GM03348 (cell line): ENCODE results near the gene ODR4.
A peak's percentile ranks its signal among the peaks of the same experiment; 100 is the strongest.
"Not testable (repeated sequence)": the region's sequence is repeated elsewhere in the genome, so short reads cannot be mapped to it uniquely, and the experiment has no call there.

Source experiments
- DNase-seq: peaks from one replicate; pipeline ENCODE4 v3.0.0; 2012; ENCODE audit warnings: low spot score

Gene ODR4

DNA sequence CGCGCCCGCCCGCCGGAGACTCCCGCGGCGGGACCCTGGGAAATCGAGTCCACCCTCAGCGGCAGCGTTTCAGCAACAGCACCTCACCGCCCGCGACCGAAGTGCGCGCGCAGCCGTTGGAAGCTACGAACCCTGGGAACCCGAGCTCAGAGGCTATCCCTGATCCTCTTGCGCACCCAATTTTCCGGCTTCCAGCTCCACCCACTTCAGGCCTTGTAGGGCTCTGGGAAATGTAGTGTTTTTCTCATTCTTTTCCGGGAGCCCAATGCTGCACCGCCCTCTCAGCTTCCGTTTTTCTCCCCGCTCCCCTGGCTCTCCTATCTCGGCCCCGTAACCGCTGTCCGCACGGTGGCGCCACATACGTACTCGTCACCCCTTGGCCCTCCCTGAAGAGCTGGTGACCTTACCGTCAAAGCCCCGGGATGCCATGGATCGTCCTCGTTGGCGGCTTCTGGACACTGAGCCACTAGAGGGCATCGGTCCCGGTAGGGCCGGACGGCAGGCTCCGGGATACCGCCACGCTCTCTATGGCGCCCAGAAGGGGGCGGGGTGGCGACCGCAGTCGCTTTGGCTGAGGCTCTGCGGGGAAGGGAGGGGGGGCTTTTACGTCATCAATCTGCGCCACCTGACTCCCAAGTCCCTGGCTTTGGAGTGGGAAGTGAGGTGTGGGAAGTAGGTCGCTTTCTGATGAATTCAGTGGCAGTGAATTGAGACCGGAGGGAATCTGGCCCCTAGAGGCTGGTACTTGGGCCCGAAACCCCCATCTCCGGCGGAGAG lies at the start of gene ODR4, which contains the start of gene TPR:
ODR4 (plus strand) TSS at position 687 of the 777 bp plus-strand sequence. CDS start 3,948 bp downstream, outside the sequence.
TPR (minus strand) TSS at position 102 of the 777 bp plus-strand sequence. CDS start 225 bp downstream, outside the sequence.
- peak; percentile 96 for DNase-seq

DNA sequence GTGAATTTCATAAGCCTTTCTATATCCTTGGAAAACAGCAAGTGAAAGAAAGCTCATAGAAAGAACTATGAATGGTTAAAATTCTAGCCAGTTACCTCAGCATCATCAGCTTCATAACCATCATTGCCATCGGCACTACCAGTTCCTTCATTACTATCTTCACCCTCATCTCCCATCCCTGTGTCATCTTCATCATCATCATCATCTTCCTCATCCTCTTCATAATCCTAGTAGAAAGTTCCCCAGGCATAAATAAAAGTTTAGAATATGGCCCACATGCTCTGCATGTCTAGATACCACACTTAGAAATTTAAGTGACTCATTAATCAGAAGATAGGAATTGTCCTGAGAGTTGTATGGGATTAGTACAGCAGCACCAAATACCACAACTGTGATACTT lies 49.6 kb upstream of the ODR4 start:
- no peak for DNase-seq

DNA sequence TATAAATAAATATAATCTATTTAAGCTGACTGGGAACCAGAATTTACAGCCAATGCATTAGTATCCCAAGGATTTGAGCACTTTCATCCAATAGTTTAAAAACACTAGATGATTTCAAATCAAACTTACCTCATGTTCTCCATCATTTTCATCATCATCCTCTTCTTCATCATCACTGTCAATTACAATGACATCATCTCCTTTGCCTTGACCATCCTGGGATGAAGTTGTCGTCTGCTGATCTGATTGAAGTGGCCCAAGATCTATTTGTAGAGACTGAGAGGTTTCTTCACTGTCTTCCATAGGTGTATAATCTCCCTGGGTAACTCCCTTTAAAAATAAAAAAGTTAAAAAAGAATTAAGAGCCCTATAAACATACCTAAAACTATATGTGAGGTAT lies 48.3 kb upstream of the ODR4 start:
- no peak for DNase-seq

DNA sequence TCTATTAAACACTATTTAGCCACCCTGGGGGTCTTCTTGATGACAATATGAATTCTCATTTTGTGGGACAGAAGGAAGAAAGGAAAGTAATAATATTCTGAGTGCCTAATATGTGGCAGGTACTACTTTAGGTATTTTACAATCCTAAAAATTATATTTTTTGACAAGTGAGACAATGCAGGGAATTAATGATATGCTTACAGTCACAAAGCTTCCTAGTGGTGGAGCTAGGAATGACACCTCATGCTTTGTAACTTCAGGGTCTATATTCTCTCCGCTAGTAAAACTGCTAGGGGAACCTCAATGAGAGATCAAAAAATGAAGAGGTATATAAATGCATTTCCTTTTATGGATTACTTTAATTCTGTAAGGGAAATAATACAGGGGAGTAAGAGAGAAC lies 44.9 kb upstream of the ODR4 start:
- no peak for DNase-seq

DNA sequence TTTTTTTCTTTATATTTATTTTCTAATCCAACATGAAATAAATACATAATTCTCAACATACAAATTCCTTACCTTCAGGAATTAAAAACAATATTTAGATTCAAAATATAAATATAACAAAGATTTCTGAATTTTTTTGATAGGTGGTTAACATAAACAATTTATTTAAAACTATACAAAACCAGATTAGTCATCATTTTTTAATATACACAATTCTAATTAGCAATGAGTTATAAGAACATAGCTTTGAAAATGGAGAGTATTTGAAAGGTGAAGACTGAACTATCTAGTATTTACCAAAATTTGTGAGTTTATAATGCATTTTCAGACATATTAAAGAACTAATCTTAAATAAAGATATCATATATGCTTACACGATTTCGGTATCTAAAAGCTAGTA lies 38.1 kb upstream of the ODR4 start:
- DNase-seq = no peak

DNA sequence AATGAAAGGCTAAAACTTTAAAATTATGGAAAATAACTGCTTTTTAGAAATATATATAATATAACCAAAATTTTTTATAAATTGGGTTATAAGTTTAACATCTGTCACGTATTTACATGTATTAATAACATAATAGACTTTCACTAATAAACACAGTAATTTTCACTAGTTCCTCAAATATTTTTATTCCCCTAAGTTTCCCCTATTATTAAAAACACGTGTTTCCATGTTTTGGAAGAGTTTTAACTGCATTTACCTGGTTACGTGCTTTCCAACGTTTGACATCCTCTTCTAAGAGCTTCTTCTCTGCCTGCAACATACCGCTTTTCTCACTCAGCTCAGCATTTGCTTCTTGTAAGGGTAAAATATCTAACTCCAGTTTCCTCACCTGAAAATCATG lies 34.9 kb upstream of the ODR4 start:
- DNase-seq = no peak

DNA sequence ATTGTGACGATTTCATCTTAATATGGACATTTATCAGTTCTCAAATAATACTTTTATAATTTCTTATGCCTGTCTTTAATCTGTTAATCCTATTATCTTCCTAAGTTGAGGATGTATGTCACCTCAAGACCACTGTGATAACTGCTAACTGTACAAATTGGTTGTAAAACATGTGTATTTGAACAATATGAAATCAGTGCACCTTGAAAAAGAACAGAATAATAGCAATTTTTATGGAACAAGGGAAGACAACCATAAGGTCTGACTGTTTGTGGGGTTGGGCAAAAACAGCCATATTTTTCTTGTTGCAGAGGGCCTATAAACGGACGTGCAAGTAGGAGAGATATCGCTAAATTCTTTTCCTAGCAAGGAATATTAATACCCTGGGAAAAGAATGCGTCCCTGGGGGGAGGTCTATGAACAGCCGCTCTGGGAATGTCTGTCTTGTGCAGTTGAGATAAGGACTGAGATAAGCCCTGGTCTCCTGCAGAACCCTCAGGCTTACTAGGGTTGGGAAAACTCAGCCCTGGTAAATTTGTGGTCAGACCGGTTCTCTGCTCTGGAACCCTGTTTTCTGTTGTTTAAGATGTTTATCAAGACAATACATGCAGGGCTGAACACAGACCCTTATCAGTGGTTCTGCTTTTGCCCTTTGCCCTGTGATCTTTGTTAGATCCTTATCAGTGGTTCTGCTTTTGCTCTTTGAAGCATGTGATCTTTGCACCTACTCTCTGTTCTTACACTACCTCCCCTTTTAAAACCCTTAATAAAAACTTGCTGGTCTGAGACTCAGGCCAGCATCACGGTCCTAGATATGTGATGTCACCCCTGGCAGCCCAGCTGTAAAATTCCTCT lies 27.6 kb upstream of the ODR4 start:
- DNase-seq = not testable (repeated sequence)

DNA sequence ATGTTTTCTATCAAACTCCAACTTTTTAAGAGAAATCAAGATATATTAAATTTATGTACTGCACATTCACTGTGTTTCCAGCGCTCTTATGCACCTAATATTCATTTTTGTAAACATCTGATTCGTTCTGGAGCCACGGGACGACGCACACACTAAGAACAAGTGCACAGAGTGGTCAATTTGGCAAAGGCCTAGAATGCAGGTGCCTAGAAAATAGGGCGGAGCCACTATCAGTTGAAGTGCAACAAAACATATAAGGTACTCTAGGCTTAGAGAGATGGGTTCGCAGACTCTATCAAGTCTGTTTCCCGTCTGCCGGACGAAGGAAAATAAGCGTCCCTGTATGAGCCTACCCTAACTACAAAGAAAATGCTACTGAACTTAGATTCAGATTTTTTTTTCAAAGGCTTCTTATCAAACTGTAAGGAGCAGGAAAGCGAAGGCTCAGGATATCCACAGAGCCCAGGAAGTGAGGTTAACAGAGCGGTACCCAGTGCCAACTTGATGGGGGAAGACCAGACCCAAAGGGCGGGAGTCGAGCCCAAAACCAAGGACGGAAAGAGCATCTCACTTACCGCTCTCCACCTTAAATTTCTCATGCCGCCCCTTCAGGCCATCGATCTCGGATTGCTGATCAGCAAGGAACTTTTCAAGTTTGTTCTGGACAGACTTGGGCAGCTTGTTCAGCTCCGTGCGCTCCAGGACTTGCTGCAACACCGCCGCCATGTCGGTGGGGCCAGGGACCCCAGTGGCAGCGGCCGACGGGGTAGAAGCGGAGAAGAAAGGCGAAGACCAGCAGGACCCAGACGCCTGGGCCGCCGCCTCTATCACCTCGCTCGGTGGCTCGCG lies 1.1 kb upstream of the ODR4 start:
- DNase-seq = peak; percentile 33

DNA sequence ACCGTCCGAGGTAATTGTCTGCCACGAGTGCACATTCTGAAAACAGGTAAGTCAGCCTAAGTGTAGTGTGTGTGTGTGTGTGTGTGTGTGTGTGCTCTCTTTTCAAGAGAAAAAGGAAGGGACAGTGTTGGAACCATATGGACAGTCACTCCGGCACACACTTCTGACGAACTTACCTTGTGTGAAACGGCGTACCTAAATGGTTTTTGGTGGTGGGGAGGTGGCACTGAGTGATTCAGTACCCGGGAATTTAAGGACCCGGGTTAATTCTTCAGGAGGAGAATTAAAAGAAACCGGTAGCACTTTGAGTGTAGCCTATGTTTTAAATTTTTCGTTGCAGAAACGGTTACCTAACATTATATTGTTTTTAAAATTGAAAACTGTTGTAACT lies 286 bp downstream of the ODR4 start:
- DNase-seq = peak; percentile 6

DNA sequence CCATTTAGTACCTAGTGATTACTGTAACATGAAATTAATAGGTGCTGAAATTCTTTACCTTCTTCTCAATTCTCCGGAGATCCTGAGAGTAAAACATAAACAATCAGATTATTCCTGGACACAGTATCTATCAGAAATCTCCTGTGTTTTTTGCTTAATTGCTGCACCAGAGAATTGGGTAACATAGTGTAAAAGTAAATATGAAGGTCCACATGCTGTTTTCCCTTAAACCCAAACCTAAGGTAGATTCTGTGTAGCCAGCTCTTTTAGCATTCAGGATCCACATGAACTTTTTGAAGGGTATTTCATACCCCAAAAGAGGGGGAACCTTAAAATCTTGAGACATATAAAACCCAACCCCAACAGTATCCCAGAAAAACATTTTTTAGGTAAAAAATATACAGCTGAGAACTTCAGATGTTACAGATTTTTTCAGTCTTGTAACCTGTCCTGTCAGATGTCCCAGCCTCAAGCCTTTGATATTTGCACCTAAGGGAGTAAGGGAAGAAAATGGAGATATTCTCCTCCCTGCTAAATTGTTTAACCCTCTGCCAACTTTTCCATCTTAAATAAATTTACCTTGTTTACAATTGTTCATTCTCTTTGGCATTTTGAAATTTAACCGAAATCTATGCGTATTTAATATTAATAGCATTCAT lies 11.2 kb downstream of the ODR4 start:
- no peak for DNase-seq

DNA sequence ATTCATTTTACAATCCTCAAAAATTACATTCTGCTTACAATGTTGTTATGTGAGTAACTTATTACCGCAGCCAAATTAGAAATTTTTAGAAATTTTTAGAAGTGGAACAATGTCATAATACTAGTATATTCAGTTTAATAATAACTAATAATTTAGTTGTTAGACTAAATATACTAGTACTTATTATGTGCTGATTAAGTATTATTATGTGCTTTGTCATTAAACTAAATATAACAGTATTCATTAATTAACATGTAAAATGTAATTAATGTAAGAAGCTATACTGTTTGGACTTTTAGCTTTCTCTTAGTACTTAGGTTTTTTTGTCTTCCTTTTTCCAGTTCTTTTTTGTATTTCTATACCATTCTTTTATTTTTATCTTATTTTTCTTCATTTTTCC lies 15.3 kb downstream of the ODR4 start:
- no peak for DNase-seq

DNA sequence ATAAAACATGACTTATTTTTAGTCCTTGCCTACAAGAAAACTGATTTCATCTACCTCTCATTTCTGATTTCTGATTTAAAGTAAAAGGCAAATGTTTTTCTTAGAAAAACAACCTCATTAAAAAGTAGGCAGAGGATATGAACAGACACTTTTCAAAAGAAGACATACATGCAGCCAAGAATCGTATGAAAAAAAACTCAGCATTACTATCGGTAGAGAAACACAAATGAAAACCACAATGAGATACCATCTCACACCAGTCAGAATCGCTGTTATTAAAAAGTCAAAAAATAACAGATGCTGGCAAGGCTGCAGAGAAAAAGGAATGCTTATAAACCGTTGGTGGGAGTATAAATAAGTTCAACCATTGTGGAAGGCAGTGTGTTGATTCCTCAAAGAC lies 16.2 kb downstream of the ODR4 start:
- DNase-seq = no peak

DNA sequence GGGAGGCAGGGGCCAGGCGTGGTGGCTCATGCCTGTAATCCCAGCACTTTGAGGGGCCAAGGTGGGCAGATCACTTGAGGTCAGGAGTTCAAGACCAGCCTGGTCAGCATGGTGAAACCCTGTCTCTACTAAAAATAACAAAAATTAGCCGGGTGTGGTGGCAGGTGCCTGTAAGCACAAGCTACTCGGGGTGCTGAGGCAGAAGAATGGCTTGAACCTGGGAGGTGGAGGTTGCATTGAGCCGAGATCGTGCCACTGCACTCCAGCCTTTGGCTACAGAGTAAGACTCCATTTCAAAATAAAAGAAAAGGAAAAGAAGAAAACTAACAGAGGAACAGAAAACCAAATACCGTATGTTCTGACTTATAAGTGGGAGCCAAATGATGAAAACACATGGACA lies 17.1 kb downstream of the ODR4 start:
- not testable (repeated sequence) for DNase-seq

DNA sequence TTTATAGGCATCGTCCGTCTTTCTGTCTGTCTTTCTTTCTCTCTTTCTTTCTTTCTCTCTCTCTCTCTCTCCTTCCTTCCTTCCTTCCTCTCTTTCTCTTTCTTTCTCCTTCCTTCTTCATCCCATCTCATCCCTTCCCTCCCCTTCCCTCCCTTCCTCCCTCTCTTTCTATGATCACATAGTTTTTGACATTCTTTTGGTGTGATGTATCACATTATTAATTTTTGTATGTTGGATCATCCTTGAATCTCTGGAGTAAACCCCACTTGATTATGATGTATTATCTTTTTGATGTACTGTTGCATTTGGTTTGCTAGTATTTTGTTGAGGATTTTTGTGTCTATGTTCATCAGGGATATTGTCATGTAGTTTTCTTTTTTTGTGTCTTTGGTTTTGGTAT lies 25.8 kb downstream of the ODR4 start:
- DNase-seq = peak; percentile 5

DNA sequence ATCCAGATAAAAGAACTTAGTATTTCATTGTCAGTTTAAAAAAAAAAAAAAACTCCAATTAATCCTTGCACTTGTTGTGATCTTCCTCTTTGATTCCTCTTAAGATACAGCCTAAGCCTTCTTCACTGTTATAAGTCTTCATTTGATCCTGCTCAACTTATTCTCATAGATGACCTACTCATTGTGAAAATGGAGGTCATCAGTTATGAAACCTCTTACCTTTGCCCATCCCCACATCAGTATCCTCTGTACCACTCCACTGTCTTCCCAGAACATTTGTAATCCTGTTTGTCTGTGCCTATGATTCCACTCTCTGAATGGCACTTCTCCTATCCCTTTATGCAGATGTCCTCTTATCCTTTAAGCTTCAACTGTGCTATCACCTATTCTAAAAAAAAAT lies 28.0 kb downstream of the ODR4 start:
- no peak for DNase-seq

DNA sequence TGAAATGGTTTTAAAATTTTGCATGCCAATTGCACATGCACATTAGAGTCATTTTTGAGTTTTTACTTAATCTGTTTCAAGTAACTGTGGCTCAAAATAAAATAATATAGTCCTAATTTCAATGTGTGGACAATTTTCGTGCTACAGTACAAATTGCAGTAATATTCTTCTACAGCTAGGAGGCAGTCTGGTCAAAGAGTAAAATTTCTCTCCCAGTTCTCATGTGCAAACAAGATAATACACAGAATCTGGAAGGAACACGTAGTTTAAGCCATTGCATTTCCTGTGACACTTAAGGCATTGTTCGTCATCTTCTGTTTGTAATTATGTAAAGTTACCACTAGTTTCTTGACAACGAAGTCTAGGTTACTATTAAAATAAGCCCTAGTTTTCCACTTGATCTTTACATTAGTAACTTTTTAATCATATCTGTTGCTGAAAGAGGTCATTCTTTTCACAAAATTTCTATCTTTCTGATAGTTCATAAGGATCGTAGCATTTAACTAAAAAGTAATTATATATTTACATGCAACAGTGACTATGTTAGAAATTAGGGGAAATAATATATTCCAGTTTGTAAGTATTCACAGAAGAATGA lies 28.9 kb downstream of the ODR4 start:
- DNase-seq = peak; percentile 70

DNA sequence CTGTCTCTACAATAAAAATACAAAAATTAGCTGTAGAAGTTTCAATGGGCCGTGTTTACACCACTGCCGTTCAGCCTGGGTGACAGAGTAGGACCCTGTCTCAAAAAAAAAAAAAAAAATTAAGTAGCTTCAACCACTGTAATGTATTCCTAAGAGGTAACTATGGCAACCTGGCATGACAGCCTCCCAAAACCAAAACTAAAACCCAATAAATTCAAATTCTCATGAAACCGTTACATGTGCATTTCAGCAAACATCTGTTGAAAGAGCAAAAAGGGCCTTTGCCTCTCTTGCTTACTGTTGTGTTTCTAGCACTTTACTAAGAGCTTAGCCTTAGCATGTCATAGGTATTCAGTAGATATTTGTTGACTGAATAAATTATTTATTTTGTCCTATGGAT lies 33.5 kb downstream of the ODR4 start:
- DNase-seq = no peak

DNA sequence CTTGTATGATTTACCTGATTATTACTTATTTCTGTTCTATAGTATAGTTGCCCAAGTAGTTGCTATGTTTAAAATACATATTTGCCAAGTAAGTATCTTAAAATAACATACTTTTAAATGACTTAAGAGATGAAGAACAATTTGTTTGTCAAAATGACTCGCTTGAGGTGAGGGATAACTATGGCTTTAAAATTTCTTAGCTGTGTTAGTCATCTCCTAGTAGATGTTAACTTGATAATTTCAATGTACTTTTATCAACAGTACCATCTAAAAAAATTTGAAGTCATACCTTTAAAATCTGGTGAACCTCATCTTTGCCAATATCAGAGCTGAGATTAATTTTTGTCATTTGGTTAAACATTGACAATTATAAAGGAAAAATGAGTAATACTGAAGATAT lies 37.7 kb downstream of the ODR4 start:
- DNase-seq = no peak

DNA sequence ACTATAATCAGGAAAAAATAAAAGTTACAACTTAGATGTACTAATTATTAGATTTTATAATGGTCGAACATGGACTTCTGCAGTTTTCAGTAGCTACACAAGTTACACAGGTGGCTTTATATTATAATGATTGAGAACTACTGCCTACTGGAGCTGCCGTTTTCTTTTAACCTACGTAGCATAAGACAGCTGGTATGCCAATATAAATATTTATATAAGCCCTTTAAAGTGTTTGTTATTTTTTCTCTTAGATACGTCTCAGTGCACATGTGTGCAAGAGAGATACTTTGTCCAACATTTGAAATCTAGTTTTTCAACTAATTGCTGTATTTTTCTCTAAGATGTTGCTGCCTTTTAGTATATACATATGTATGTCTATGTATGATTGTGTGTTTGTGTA lies 42.9 kb downstream of the ODR4 start:
- no peak for DNase-seq

DNA sequence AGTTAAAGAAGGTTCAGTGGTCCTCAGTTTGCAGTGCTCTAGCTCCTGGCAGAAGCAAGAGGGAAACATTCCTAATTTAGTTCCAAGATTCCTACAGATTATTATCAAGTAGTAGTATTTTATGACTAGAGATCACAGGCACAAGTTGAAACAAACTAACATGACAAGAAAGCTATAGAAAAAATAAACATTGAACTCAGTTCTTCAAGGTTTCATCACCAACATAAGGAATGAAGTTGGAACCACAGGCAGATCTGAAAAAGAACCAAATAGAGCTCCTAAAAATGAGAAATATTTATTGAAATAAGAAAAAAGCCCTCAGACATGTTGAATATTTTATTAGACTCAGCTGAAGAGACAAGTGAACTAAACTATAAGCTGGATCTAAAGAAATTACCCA lies 44.7 kb downstream of the ODR4 start:
- no peak for DNase-seq

DNA sequence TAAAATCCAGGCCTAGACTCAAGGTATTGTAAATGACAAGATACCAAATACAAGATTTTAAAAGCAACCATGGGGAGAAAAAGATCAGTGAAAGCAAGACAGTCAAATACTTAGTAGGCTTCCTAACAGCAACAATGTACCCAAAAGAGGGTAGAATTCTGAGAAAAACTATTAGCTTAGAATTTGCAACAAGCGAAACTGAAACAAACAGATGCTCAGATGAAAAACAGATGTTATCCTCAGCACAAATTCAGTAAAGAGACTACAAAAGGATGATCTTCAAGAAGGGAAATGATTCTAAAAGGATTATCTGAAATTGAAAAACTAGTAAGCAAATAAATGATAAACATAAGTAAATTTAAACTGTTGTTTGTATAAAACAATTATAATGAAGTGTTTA lies 45.3 kb downstream of the ODR4 start:
- DNase-seq = peak; percentile 27
